Right lobe of liver (tissue), 6 donors: ENCODE results near the gene CIBAR2. TPM values are rescaled to one million over a fixed set of nuclear protein-coding genes. Genes with fewer than 3 reads are reported as not detected.

ENCODE experiments used
- ATAC-seq, 4 donors: fragments of 200-7000 bp; cut with Tn5 transposase; one replicate each; pipeline ENCODE4 v1.9.1; 2020; ENCODE audit warnings: mild to moderate bottlenecking in 4 of 4, moderate library complexity in 4 of 4
- DNase-seq, 3 donors: peaks; one replicate each; pipeline ENCODE4 v3.0.0-alpha.2; 2020
- H3K27ac ChIP-seq, 3 donors: fragments of 200-600 bp; one replicate each; pipeline ENCODE4 v1.8.0; 2022
- H3K27me3 ChIP-seq, 2 donors: fragments of 200-600 bp; one replicate each; pipeline ENCODE4 v1.8.0; 2022
- H3K36me3 ChIP-seq, 4 donors: fragments of 200-600 bp; sonication (generic) in 1 of 4; one replicate each; pipeline versions ENCODE4 v1.5.1 to v1.8.0; 2017 to 2022; ENCODE audit warnings: control low read depth in 1 of 4
- H3K4me1 ChIP-seq, 4 donors: fragments of 200-600 bp; sonication (generic) in 1 of 4; one replicate each; pipeline versions ENCODE4 v1.5.1 to v1.8.0; 2017 to 2022; ENCODE audit warnings: control low read depth in 1 of 4
- H3K4me3 ChIP-seq, 3 donors: fragments of 200-600 bp; one replicate each; pipeline ENCODE4 v1.8.0; 2022
- H3K9me3 ChIP-seq, 4 donors: fragments of 200-600 bp; sonication (generic) in 1 of 4; one replicate each; pipeline versions ENCODE4 v1.5.1 to v1.8.0; 2017 to 2022; ENCODE audit warnings: control low read depth in 1 of 4
- POLR2A ChIP-seq: fragments of 450-650 bp; IDR thresholded peaks from one replicate; pipeline ENCODE4 v1.6.1; 2017; ENCODE audit warnings: antibody characterized with exemption, mild to moderate bottlenecking
- WGBS: methylation state at CpG from one replicate; pipeline ENCODE4 v1.1.6; 2018; ENCODE audit warnings: low coverage, low lambda C conversion rate; ENCODE audit not compliant: insufficient coverage; ENCODE audit errors: missing lambda C conversion rate; 5-methylcytosine and 5-hydroxymethylcytosine counted together
- intact Hi-C, 2 donors: fragments of 100-400 bp; cut with DNase I; formaldehyde crosslinking; loops; one replicate each; pipeline versions ENCODE4 v1.11.2 to v1.14.1; 2022
- total RNA-seq, 6 experiments: library from RNA; depleted of rRNA in 2 of 6; stranded (reverse); fragments of >200 nt in 2 of 6; fragmentation: NEBNext Ultra II Directional in 3 of 6; extraction: Animal tissue kit (Norgen Biotek cat#: 25700) in 3 of 6; gene quantifications; one replicate each; pipeline versions ENCODE4 v1.1.0 to v1.2.4, GENCODE V29; 2016 to 2023
- TF ChIP-seq, protein P1 (sequence below), 4 donors: fragments of 200-600 bp in 3 of 4; fragments of 450-650 bp in 1 of 4; IDR thresholded peaks; one replicate each; pipeline versions ENCODE4 v1.5.1 to v1.8.0; 2016 to 2022; ENCODE audit warnings: antibody characterized with exemption in 4 of 4, mild to moderate bottlenecking in 2 of 4
- donor health status: DM: no; HTN: yes; CAD: no.
- donor health status: DM: no; HTN: no; CAD: no.
- donor health status: DM: no; HTN: no; CAD: no.
- donor health status: DM: no; HTN: yes; CAD: no.
- donor health status: DM: no; HTN: yes; CAD: no.

The CIBAR2 gene
- total RNA-seq, 6 experiments from 2014 or later: not detected

DNA sequence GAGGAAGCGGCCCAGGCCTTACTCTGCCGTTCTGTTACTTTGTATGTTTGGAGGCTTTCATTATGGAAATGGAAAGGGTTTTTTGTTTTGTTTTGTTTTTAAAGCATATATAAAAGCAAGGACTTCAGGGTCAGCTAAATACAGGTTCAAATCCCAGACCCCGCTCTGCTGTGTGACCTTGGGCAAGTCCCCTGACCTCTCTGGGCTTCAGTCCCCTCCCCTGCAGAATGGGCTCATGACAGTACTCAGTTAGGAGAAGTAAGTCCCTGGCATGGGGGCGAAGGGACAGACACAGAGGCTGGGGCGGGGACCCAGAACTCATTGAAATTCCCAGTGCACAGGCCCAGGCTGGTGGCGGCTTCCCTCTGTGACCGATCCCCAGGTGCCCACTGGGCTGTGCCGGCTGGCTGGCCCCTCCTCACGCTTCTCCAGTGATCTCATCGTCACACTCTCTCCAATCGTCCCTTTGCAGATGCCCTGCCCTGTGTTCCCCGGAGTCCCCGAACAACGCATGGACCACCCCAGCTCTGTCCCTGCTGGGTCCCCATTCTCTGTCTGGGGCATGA lies 979 bp upstream of the CIBAR2 start:
- Histone ChIP-seq H3K4me3 (no peak overlapping the region), H3K36me3 (no peaks in the 10 kb centered on the region), H3K9me3 (no peaks in the 10 kb centered on the region), H3K4me1 (peaks cover 0 to 10% (median 0%) of the 10 kb centered on the region in 4 donors), H3K27ac (no peak overlapping the region), H3K27me3 (no peaks in the 10 kb centered on the region)
- 91% methylated on average over 8 of the region's 14 CpGs for WGBS
- DNase-seq (no peak), ATAC-seq (no peak)
- TF ChIP-seq, protein P1, sequence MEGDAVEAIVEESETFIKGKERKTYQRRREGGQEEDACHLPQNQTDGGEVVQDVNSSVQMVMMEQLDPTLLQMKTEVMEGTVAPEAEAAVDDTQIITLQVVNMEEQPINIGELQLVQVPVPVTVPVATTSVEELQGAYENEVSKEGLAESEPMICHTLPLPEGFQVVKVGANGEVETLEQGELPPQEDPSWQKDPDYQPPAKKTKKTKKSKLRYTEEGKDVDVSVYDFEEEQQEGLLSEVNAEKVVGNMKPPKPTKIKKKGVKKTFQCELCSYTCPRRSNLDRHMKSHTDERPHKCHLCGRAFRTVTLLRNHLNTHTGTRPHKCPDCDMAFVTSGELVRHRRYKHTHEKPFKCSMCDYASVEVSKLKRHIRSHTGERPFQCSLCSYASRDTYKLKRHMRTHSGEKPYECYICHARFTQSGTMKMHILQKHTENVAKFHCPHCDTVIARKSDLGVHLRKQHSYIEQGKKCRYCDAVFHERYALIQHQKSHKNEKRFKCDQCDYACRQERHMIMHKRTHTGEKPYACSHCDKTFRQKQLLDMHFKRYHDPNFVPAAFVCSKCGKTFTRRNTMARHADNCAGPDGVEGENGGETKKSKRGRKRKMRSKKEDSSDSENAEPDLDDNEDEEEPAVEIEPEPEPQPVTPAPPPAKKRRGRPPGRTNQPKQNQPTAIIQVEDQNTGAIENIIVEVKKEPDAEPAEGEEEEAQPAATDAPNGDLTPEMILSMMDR (IDR thresholded peaks at IDR 0.05): no peak
- no peak for TF ChIP-seq POLR2A
- intact Hi-C loops: loop anchor here in 1 of 2 donors (10.0 kb wide), 2 partner anchors 122 to 162 kb away; no protein-coding TSS in a partner anchor

DNA sequence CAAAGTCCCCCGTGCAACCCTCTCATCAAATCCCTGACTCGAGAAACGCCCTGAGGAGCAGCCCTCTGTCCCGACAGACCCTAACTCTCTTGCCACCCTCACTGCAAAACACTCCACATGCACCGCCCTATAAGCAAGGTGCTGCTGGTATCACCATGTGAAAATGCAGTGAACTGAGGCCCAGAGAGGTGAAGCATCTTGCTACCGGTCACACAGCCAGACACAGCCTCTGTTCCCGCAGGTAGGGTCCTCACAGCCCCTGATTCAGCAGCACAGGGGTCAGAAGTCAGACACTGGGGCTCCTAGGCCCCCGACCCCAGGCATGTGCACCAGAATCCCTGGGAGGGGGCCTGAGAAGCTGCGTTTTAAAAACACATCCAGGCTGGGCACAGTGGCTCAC lies 1.1 kb downstream of the CIBAR2 start:
- no peak for ATAC-seq
- no peak overlapping the region for H3K4me3 ChIP-seq
- peaks cover 0 to 10% (median 0%) of the 10 kb centered on the region in 4 donors for H3K4me1 ChIP-seq
- DNase-seq: no peak
- 73% methylated on average over 2 of the region's 9 CpGs for WGBS
- TF ChIP-seq, protein P1 (IDR thresholded peaks at IDR 0.05): no peak
- no peak for TF ChIP-seq POLR2A
- no peaks in the 10 kb centered on the region for H3K27me3 ChIP-seq
- intact Hi-C loops: loop anchor here in 1 of 2 donors (10.0 kb wide), 2 partner anchors 124 to 164 kb away; no protein-coding TSS in a partner anchor
- H3K36me3 ChIP-seq: no peaks in the 10 kb centered on the region
- H3K27ac ChIP-seq: no peak overlapping the region
- H3K9me3 ChIP-seq: no peaks in the 10 kb centered on the region

DNA sequence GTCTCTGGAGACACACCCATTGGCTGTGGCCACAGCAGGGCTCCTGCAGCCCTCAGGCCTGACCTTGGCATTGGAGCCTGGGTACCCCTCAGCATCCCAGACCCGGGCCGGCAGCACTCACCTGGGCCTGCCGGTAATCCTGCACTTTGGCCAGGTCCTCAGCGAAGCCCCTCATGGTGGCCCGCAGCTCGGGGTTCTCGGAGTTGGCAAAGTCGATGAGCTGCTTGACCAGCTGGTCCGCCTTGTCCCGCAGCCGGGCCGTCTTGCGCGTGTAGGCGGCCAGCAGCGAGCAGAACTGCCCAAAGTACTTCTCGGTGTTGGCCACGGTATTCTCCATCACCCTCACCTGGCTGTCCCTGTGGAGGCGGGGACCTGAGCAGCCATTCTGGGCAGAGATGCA lies 2.2 kb downstream of the CIBAR2 start:
- Histone ChIP-seq H3K36me3 (no peaks in the 10 kb centered on the region), H3K27me3 (no peaks in the 10 kb centered on the region), H3K4me1 (peaks cover 0 to 8% (median 0%) of the 10 kb centered on the region in 4 donors), H3K4me3 (no peak overlapping the region), H3K27ac (no peak overlapping the region), H3K9me3 (no peaks in the 10 kb centered on the region)
- DNase-seq (no peak), ATAC-seq (no peak)
- no peak for TF ChIP-seq POLR2A
- TF ChIP-seq, protein P1 (IDR thresholded peaks at IDR 0.05): no peak
- intact Hi-C loops: loop anchor here in 1 of 2 donors (10.0 kb wide), 2 partner anchors 125 to 165 kb away; no protein-coding TSS in a partner anchor
- WGBS: 100% methylated on average over 8 of the region's 19 CpGs

DNA sequence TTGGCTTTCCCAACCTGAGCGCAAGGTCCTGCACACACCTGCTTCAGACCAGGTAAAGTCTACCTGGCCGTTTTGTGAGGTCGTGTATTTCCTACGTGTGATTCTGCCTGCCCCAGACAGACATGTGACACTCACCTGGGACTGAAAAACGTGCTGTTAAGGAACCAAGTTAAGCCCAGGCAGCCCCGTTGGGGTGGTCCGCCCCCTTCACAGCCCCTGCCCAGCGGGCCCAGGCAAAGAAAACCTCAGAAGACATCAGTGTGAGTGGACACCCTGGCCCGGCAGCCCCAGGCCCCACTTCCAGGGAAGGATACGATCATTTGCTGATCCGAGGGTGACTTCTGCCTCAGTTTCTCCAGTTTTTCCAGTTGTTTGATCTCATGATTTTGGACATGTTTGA lies 4.7 kb downstream of the CIBAR2 start:
- Histone ChIP-seq H3K27me3 (no peaks in the 10 kb centered on the region), H3K27ac (no peak overlapping the region), H3K4me1 (no peaks in the 10 kb centered on the region), H3K9me3 (no peaks in the 10 kb centered on the region), H3K36me3 (no peaks in the 10 kb centered on the region), H3K4me3 (no peak overlapping the region)
- no peak for ATAC-seq
- WGBS: no CpG with 5 or more reads among the region's 11 CpGs
- intact Hi-C loops: no loop called here
- TF ChIP-seq POLR2A: no peak
- TF ChIP-seq, protein P1 (IDR thresholded peaks at IDR 0.05): no peak
- DNase-seq: no peak
